Liver (tissue), 9 donors: ENCODE data around the gene LKAAEAR1. TPM values are rescaled to one million over a fixed set of nuclear protein-coding genes. Genes with fewer than 3 reads are reported as not detected.

Experiments
- DNase-seq: peaks from one replicate; pipeline ENCODE4 v3.0.0-alpha.2; 2017; ENCODE audit warnings: low spot score
- H3K27ac ChIP-seq, 2 donors: one replicate each; pipeline ENCODE4 v1.7.0; 2013; ENCODE audit warnings: inconsistent platforms in 2 of 2, low read length in 2 of 2, control low read depth in 1 of 2, low read depth in 1 of 2, mild to moderate bottlenecking in 1 of 2
- H3K27me3 ChIP-seq, 4 donors: one replicate each; pipeline versions ENCODE4 v1.6.1 to v1.7.0; 2013; ENCODE audit warnings: low read length in 3 of 4, inconsistent platforms in 1 of 4, mild to moderate bottlenecking in 1 of 4, moderate library complexity in 1 of 4; ENCODE audit not compliant: control insufficient read depth in 4 of 4, insufficient read depth in 4 of 4
- H3K36me3 ChIP-seq, 4 donors: one replicate each; pipeline versions ENCODE4 v1.6.1 to v1.7.0; 2013; ENCODE audit warnings: low read length in 3 of 4, mild to moderate bottlenecking in 3 of 4, low read depth in 1 of 4, moderate library complexity in 1 of 4; ENCODE audit not compliant: control insufficient read depth in 4 of 4, insufficient read depth in 3 of 4
- H3K4me1 ChIP-seq, 4 donors: one replicate each; pipeline versions ENCODE4 v1.6.1 to v1.7.0; 2013; ENCODE audit warnings: low read length in 3 of 4, mild to moderate bottlenecking in 3 of 4, moderate library complexity in 1 of 4; ENCODE audit not compliant: control insufficient read depth in 4 of 4, insufficient read depth in 4 of 4
- H3K4me3 ChIP-seq, 3 donors: one replicate each; pipeline versions ENCODE4 v1.6.1 to v1.7.0; 2013; ENCODE audit warnings: low read length in 3 of 3, control low read depth in 1 of 3, low read depth in 1 of 3, mild to moderate bottlenecking in 1 of 3
- H3K9ac ChIP-seq, 2 donors: one replicate each; pipeline ENCODE4 v1.7.0; 2013; ENCODE audit warnings: low read length in 2 of 2, mild to moderate bottlenecking in 2 of 2, moderate library complexity in 2 of 2, control low read depth in 1 of 2, low read depth in 1 of 2
- H3K9me3 ChIP-seq, 4 donors: one replicate each; pipeline versions ENCODE4 v1.6.1 to v1.7.0; 2013; ENCODE audit warnings: low read length in 3 of 4; ENCODE audit not compliant: control insufficient read depth in 4 of 4
- ATF3 ChIP-seq: IDR thresholded peaks from 2 replicates; pipeline ENCODE4 v1.6.1; 2016; ENCODE audit warnings: antibody characterized with exemption
- CTCF ChIP-seq: fragments of 150-350 bp; IDR thresholded peaks from 2 replicates; pipeline ENCODE4 v1.5.1; 2017; ENCODE audit warnings: improper control_type of control experiment, low read depth, low read length; ENCODE audit not compliant: missing input control
- EGR1 ChIP-seq, 2 donors: IDR thresholded peaks; 2 replicates each; pipeline ENCODE4 v1.6.1; 2016 to 2018; ENCODE audit warnings: antibody characterized with exemption in 2 of 2, low read depth in 2 of 2
- FOXA1 ChIP-seq: IDR thresholded peaks from 2 replicates; pipeline ENCODE4 v1.6.1; 2016; ENCODE audit warnings: antibody characterized with exemption
- HNF4A ChIP-seq, 2 donors: conservative IDR thresholded peaks; 2 replicates each; pipeline ENCODE4 v1.6.1; 2016; ENCODE audit warnings: antibody characterized with exemption in 2 of 2, mild to moderate bottlenecking in 2 of 2
- HNF4G ChIP-seq: IDR thresholded peaks from 2 replicates; pipeline ENCODE4 v1.6.1; 2016; ENCODE audit warnings: antibody characterized with exemption
- JUND ChIP-seq, 2 donors: IDR thresholded peaks; 2 replicates each; pipeline ENCODE4 v1.6.1; 2016; ENCODE audit warnings: antibody characterized with exemption in 2 of 2
- NR2F2 ChIP-seq: IDR thresholded peaks from 2 replicates; pipeline ENCODE4 v1.6.1; 2016; ENCODE audit warnings: antibody characterized with exemption
- RAD21 ChIP-seq, 2 donors: IDR thresholded peaks; 2 replicates each; pipeline ENCODE4 v1.6.1; 2016; ENCODE audit warnings: antibody characterized with exemption in 2 of 2, mild to moderate bottlenecking in 2 of 2
- RXRA ChIP-seq, 2 donors: IDR thresholded peaks; 2 replicates each; pipeline ENCODE4 v1.6.1; 2017 to 2018; ENCODE audit warnings: antibody characterized with exemption in 2 of 2, mild to moderate bottlenecking in 1 of 2
- TAF1 ChIP-seq: conservative IDR thresholded peaks from 2 replicates; pipeline ENCODE4 v1.6.1; 2016; ENCODE audit warnings: antibody characterized with exemption, mild to moderate bottlenecking
- YY1 ChIP-seq: IDR thresholded peaks from 2 replicates; pipeline ENCODE4 v1.6.1; 2016; ENCODE audit warnings: antibody characterized with exemption, mild to moderate bottlenecking
- ZBTB33 ChIP-seq: IDR thresholded peaks from 2 replicates; pipeline ENCODE4 v1.6.1; 2016; ENCODE audit warnings: antibody characterized with exemption
- WGBS: extraction: QIAGEN DNeasy Blood & Tissue Kit; methylation state at CpG from one replicate; pipeline ENCODE4 v1.1.7; 2013; 5-methylcytosine and 5-hydroxymethylcytosine counted together
- polyA plus RNA-seq, 2 donors: library from polyadenylated mRNA; stranded (reverse) in 1 of 2; unstranded in 1 of 2; fragments of 200-250 nt in 1 of 2; fragments of >200 nt in 1 of 2; fragmentation: Nextera tagmentation in 1 of 2; extraction: Ambion mirVana in 1 of 2; gene quantifications; one replicate each; pipeline versions ENCODE4 v1.2.1 to v1.2.3, GENCODE V29; 2013 to 2015
- total RNA-seq, 2 donors: library from RNA; depleted of rRNA; stranded (reverse); fragments of >200 nt; gene quantifications; one replicate each; pipeline ENCODE4 v1.2.3, GENCODE V29; 2014
- TF ChIP-seq, protein P1 (sequence below): IDR thresholded peaks from 2 replicates; pipeline ENCODE4 v1.6.1; 2016; ENCODE audit warnings: antibody characterized with exemption, mild to moderate bottlenecking
- TF ChIP-seq, protein P2 (sequence below): IDR thresholded peaks from 2 replicates; pipeline ENCODE4 v1.6.1; 2016; ENCODE audit warnings: antibody characterized with exemption
- donor health status: healthy.
- donor health status: healthy.
- donor health status: healthy.
- donor health status: healthy.
- donor health status: healthy.

Gene LKAAEAR1
- total and polyA plus RNA-seq, 4 donors, result 0.08 TPM; not detected in 3

GRCh38 chr20:64058536-64058935, 25.7 kb downstream of the LKAAEAR1 start (continued):
- TF ChIP-seq TAF1 (no peak), JUND (IDR thresholded peaks at IDR 0.05) (no peak)

GRCh38 chr20:64057628-64058498, 26.3 kb downstream of the LKAAEAR1 start:
- H3K9ac ChIP-seq, result no peak overlapping the region
- no peaks in the 10 kb centered on the region for H3K9me3 ChIP-seq
- peak; percentile 86 for DNase-seq
- WGBS, result 31% methylated on average over 33 of the region's 33 CpGs
- H3K4me1 ChIP-seq, result peaks cover 3 to 27% (median 14%) of the 10 kb centered on the region in 4 donors
- no peaks in the 10 kb centered on the region for H3K36me3 ChIP-seq
- peak overlapping the region in 1 of 2 donors; percentile 59 for H3K27ac ChIP-seq
- no peak for TF ChIP-seq YY1
- no peak for TF ChIP-seq ZBTB33
- peak; percentile 79 for TF ChIP-seq CTCF
- no peak for TF ChIP-seq JUND (IDR thresholded peaks at IDR 0.05)
- no peak for TF ChIP-seq NR2F2
- TF ChIP-seq HNF4G, result no peak
- TF ChIP-seq HNF4A (conservative IDR thresholded peaks at IDR 0.05), result no peak
- TF ChIP-seq EGR1 (IDR thresholded peaks at IDR 0.05; ENCODE audit: low read depth in 2 of 2), result no peak
- TF ChIP-seq, protein P1, sequence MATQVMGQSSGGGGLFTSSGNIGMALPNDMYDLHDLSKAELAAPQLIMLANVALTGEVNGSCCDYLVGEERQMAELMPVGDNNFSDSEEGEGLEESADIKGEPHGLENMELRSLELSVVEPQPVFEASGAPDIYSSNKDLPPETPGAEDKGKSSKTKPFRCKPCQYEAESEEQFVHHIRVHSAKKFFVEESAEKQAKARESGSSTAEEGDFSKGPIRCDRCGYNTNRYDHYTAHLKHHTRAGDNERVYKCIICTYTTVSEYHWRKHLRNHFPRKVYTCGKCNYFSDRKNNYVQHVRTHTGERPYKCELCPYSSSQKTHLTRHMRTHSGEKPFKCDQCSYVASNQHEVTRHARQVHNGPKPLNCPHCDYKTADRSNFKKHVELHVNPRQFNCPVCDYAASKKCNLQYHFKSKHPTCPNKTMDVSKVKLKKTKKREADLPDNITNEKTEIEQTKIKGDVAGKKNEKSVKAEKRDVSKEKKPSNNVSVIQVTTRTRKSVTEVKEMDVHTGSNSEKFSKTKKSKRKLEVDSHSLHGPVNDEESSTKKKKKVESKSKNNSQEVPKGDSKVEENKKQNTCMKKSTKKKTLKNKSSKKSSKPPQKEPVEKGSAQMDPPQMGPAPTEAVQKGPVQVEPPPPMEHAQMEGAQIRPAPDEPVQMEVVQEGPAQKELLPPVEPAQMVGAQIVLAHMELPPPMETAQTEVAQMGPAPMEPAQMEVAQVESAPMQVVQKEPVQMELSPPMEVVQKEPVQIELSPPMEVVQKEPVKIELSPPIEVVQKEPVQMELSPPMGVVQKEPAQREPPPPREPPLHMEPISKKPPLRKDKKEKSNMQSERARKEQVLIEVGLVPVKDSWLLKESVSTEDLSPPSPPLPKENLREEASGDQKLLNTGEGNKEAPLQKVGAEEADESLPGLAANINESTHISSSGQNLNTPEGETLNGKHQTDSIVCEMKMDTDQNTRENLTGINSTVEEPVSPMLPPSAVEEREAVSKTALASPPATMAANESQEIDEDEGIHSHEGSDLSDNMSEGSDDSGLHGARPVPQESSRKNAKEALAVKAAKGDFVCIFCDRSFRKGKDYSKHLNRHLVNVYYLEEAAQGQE, result no peak
- TF ChIP-seq TAF1, result no peak
- TF ChIP-seq, protein P2, sequence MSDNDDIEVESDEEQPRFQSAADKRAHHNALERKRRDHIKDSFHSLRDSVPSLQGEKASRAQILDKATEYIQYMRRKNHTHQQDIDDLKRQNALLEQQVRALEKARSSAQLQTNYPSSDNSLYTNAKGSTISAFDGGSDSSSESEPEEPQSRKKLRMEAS, result no peak
- TF ChIP-seq RAD21 (IDR thresholded peaks at IDR 0.05), result peak; percentile 74 to 87
- no peak for TF ChIP-seq FOXA1
- TF ChIP-seq ATF3, result no peak
- no peak for TF ChIP-seq RXRA (IDR thresholded peaks at IDR 0.05)
- H3K4me3 ChIP-seq, result no peak overlapping the region
- peaks cover 0 to 2% (median 0%) of the 10 kb centered on the region in 4 donors for H3K27me3 ChIP-seq
